ENCODE data around the gene GMIP. TPM values are rescaled to one million over a fixed set of nuclear protein-coding genes. Genes with fewer than 3 reads are reported as not detected.
A peak's percentile ranks its signal among the peaks of the same experiment; 100 is the strongest.

The GMIP gene
- total RNA-seq, 3 donors from 2014 or later (not counting 1 experiment from before 2014, with no cell fraction given), result 134 to 188 (median 150) TPM

DNA sequence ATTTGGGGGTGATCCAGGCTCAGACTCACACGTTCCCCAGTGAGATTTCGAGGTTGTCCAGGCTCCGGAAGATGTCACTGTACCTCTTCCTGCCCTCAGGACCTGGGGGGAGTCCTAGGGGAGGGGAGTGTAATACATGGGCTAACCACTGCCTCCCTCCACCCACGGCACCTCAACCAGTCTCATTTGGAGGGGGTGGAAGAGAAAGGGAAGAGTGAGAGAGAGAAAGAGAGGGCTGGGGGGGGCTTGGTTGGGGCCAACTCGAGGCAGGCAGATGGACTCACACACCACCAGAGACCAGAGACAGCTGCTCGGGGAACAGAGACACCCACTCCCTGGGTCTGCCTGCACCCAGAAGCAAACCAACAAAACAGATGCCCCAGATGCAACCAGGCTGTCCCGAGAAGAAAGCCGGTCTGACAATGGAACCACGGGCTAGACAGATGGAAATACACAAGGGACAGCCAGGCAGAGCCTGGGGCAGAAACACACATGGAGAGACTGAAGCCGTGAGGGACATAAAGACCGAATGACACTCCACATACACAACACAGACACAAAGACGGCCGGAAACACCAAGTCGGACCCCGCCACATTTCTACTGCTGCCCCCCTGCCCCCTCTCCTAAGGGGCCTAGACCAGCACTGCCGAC is 825 bp downstream of the GMIP start:
- H3K4me1 ChIP-seq (ENCODE audit: control insufficient read depth, insufficient read depth, low read length), result peaks cover 27% of the 10 kb centered on the region
- no peaks in the 10 kb centered on the region for H3K27me3 Mint-ChIP-seq (ENCODE audit: low read depth in 2 of 2)
- H3K27ac ChIP-seq (ENCODE audit: low read length), result peak overlapping the region; percentile 95
- no peaks in the 10 kb centered on the region for H3K9me3 Mint-ChIP-seq
- TF ChIP-seq, protein P1, sequence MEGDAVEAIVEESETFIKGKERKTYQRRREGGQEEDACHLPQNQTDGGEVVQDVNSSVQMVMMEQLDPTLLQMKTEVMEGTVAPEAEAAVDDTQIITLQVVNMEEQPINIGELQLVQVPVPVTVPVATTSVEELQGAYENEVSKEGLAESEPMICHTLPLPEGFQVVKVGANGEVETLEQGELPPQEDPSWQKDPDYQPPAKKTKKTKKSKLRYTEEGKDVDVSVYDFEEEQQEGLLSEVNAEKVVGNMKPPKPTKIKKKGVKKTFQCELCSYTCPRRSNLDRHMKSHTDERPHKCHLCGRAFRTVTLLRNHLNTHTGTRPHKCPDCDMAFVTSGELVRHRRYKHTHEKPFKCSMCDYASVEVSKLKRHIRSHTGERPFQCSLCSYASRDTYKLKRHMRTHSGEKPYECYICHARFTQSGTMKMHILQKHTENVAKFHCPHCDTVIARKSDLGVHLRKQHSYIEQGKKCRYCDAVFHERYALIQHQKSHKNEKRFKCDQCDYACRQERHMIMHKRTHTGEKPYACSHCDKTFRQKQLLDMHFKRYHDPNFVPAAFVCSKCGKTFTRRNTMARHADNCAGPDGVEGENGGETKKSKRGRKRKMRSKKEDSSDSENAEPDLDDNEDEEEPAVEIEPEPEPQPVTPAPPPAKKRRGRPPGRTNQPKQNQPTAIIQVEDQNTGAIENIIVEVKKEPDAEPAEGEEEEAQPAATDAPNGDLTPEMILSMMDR (IDR thresholded peaks at IDR 0.05), result no peak
- peak overlapping the region; percentile 98 for H3K4me3 Mint-ChIP-seq
- H3K36me3 ChIP-seq (ENCODE audit: control insufficient read depth, insufficient read depth, low read length), result peaks cover 52% of the 10 kb centered on the region
- intact Hi-C loops (cut with micrococcal nuclease), result loop anchor here (1.0 to 2.0 kb wide), 3 partner anchors 14 to 52 kb away; partner anchors contain the start of genes LPAR2 and PBX4
- H3K9me3 ChIP-seq (ENCODE audit: control insufficient read depth, insufficient read depth, low read length), result no peaks in the 10 kb centered on the region
- H3K27me3 ChIP-seq (ENCODE audit: control insufficient read depth, insufficient read depth, low read length), result no peaks in the 10 kb centered on the region
- H3K27ac Mint-ChIP-seq, result peak overlapping the region; percentile 92 to 95
- DNase-seq (peak; percentile 30 to 66), ATAC-seq (peak; percentile 45 to 66 (median 57))
- peaks cover 15 to 22% of the 10 kb centered on the region in 2 donors for H3K4me1 Mint-ChIP-seq
- under 1% methylated on average over 15 of the region's 16 CpGs for WGBS (ENCODE audit: insufficient coverage)
- peak overlapping the region; percentile 99 for H3K4me3 ChIP-seq (ENCODE audit: low read length)
- H3K36me3 Mint-ChIP-seq, result no peaks in the 10 kb centered on the region

DNA sequence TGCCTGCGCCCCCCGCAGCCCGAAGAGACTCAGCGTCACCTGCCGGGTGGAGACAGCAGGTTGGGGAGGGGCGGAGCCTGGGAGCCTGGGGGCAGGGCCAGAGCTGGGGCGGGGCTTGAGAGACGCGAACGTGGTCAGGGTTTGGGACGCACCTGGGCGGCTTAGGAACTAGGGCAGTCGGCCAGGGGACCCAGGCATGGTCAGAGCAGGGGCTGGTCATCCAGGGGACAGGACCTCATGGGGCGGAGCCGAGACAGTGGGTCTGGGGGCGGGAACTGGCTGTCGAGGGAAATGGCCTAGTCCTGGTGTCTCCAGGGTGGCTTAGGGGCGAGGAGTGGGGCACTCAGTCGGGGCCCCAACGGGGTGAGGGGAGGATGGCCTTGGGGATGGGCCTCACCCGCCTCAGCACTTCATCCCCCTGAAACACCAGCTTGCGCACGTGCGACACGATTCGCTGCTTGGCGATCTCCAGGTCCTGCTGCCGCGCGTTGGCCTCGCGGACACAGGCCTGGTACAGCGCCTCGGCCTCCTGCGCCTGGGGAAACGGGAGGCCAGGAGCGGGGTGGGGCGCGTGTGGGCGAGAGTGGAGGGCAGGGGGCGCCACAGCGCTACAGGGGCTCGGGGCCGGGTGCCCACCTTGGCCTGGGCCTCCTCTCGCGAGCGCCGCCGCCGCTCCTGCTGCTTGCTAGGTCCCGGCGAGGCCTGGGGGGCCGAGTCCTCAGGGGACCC is 5.8 kb downstream of the GMIP start:
- intact Hi-C loops (cut with micrococcal nuclease), result no loop called here
- H3K27me3 ChIP-seq (ENCODE audit: control insufficient read depth, insufficient read depth, low read length), result no peaks in the 10 kb centered on the region
- no peak overlapping the region for H3K27ac ChIP-seq (ENCODE audit: low read length)
- H3K36me3 ChIP-seq (ENCODE audit: control insufficient read depth, insufficient read depth, low read length), result peaks cover 63% of the 10 kb centered on the region
- no peak overlapping the region for H3K27ac Mint-ChIP-seq
- peaks cover 18% of the 10 kb centered on the region for H3K4me1 ChIP-seq (ENCODE audit: control insufficient read depth, insufficient read depth, low read length)
- peaks cover 19 to 36% of the 10 kb centered on the region in 2 donors for H3K4me1 Mint-ChIP-seq
- no peak overlapping the region for H3K4me3 Mint-ChIP-seq
- TF ChIP-seq, protein P1 (IDR thresholded peaks at IDR 0.05), result no peak
- peaks cover 17% of the 10 kb centered on the region for H3K36me3 Mint-ChIP-seq
- no peaks in the 10 kb centered on the region for H3K9me3 Mint-ChIP-seq
- H3K27me3 Mint-ChIP-seq (ENCODE audit: low read depth in 2 of 2), result no peaks in the 10 kb centered on the region
- no peak overlapping the region for H3K4me3 ChIP-seq (ENCODE audit: low read length)
- ATAC-seq, result no peak
- no peaks in the 10 kb centered on the region for H3K9me3 ChIP-seq (ENCODE audit: control insufficient read depth, insufficient read depth, low read length)
- DNase-seq, result no peak
- 97% methylated on average over 53 of the region's 53 CpGs for WGBS (ENCODE audit: insufficient coverage)

- Mint-ChIP-seq H3K4me1 (peaks cover 16 to 32% of the 10 kb centered on the region in 2 donors), H3K27ac (no peak overlapping the region), H3K36me3 (peaks cover 17% of the 10 kb centered on the region), H3K9me3 (no peaks in the 10 kb centered on the region), H3K4me3 (no peak overlapping the region), H3K27me3 (ENCODE audit: low read depth in 2 of 2) (no peaks in the 10 kb centered on the region)
- ATAC-seq (no peak), DNase-seq (no peak)
- peaks cover 13% of the 10 kb centered on the region for H3K4me1 ChIP-seq (ENCODE audit: control insufficient read depth, insufficient read depth, low read length)
- peaks cover 67% of the 10 kb centered on the region for H3K36me3 ChIP-seq (ENCODE audit: control insufficient read depth, insufficient read depth, low read length)
- H3K4me3 ChIP-seq (ENCODE audit: low read length), result no peak overlapping the region
- WGBS (ENCODE audit: insufficient coverage), result over 99% methylated on average over 27 of the region's 27 CpGs
- no peak overlapping the region for H3K27ac ChIP-seq (ENCODE audit: low read length)
- no peaks in the 10 kb centered on the region for H3K27me3 ChIP-seq (ENCODE audit: control insufficient read depth, insufficient read depth, low read length)
- TF ChIP-seq, protein P1 (IDR thresholded peaks at IDR 0.05), result no peak
- intact Hi-C loops (cut with micrococcal nuclease), result no loop called here
- no peaks in the 10 kb centered on the region for H3K9me3 ChIP-seq (ENCODE audit: control insufficient read depth, insufficient read depth, low read length)
These were observed 6.3 kb downstream of the GMIP start for GRCh38 chr19:19637186-19637522.

All from natural killer cell (primary cell).